WTC11 (cell line): ENCODE data around the gene UTP20. TPM values are rescaled to one million over a fixed set of nuclear protein-coding genes. Genes with fewer than 3 reads are reported as not detected.

ENCODE experiments used
- ATAC-seq: fragments of 200-7000 bp; cut with Tn5 transposase; 2 replicates; pipeline ENCODE4 v1.10.0; 2021; ENCODE audit warnings: mild to moderate bottlenecking, moderate library complexity
- CTCF ChIA-PET: fragments of 300-600 bp; sonication (Branson Sonifier 250); formaldehyde crosslinking; loops from one replicate; lab custom pipeline; 2021; ENCODE audit warnings: antibody characterized with exemption; lab: Charles Lee
- POLR2A ChIA-PET: fragments of 350-600 bp; sonication (Branson Sonifier 250); formaldehyde crosslinking; loops from one replicate; lab custom pipeline; 2021; ENCODE audit warnings: antibody characterized with exemption; lab: Charles Lee
- DNase-seq: peaks from one replicate; pipeline ENCODE4 v3.0.0; 2021; ENCODE audit warnings: low spot score
- H3K27ac Mint-ChIP-seq: 2 replicates; pipeline ENCODE4 v1.8.0; 2021; ENCODE audit warnings: mixed read lengths
- H3K27me3 Mint-ChIP-seq: 2 replicates; pipeline ENCODE4 v1.8.0; 2021; ENCODE audit warnings: low read depth, mild to moderate bottlenecking, moderate library complexity, mixed read lengths
- H3K36me3 Mint-ChIP-seq: 2 replicates; pipeline ENCODE4 v1.8.0; 2021; ENCODE audit warnings: mixed read lengths
- H3K4me1 Mint-ChIP-seq: 2 replicates; pipeline ENCODE4 v1.8.0; 2022; ENCODE audit warnings: mixed read lengths
- H3K4me3 Mint-ChIP-seq: 2 replicates; pipeline ENCODE4 v1.8.0; 2021; ENCODE audit warnings: mild to moderate bottlenecking, moderate library complexity, mixed read lengths
- H3K9me3 Mint-ChIP-seq: 2 replicates; pipeline ENCODE4 v1.8.0; 2021; ENCODE audit warnings: mixed read lengths
- FOXK1 ChIP-seq: sonication (generic); formaldehyde crosslinking; IDR thresholded peaks from 2 replicates; pipeline ENCODE4 v1.8.0; 2022; ENCODE audit warnings: mild to moderate bottlenecking, moderate library complexity, missing genetic modification reagents
- GRHL2 ChIP-seq: fragments of 250-450 bp; sonication (Bioruptor Pico); IDR thresholded peaks from 2 replicates; pipeline ENCODE4 v1.8.0; 2022; ENCODE audit warnings: mild to moderate bottlenecking, moderate library complexity; ENCODE audit not compliant: insufficient replicate concordance, severe bottlenecking
- HMGA2 ChIP-seq: fragments of 250-450 bp; sonication (Bioruptor Pico); IDR thresholded peaks from 2 replicates; pipeline ENCODE4 v1.4.0; 2021; ENCODE audit warnings: mild to moderate bottlenecking, moderate library complexity
- MXD4 ChIP-seq: fragments of 250-450 bp; sonication (Bioruptor Pico); IDR thresholded peaks from 2 replicates; pipeline ENCODE4 v1.8.0; 2021; ENCODE audit warnings: mild to moderate bottlenecking, moderate library complexity, borderline replicate concordance
- PRRX2 ChIP-seq: fragments of 250-450 bp; sonication (Bioruptor Pico); IDR thresholded peaks from 2 replicates; pipeline ENCODE4 v1.8.0; 2021; ENCODE audit warnings: mild to moderate bottlenecking
- RELA ChIP-seq: sonication (generic); formaldehyde crosslinking; IDR thresholded peaks from 2 replicates; pipeline ENCODE4 v1.8.1; 2022; ENCODE audit warnings: missing genetic modification reagents, mild to moderate bottlenecking, borderline replicate concordance
- ZNF121 ChIP-seq: sonication (generic); formaldehyde crosslinking; IDR thresholded peaks from 2 replicates; pipeline ENCODE4 v1.8.0; 2023; ENCODE audit warnings: missing genetic modification reagents
- ZNF263 ChIP-seq: sonication (generic); formaldehyde crosslinking; IDR thresholded peaks from 2 replicates; pipeline ENCODE4 v1.8.1; 2022; ENCODE audit warnings: low read depth, mild to moderate bottlenecking, moderate library complexity, missing genetic modification reagents
- ZNF317 ChIP-seq: sonication (generic); formaldehyde crosslinking; IDR thresholded peaks from 2 replicates; pipeline ENCODE4 v1.8.1; 2023; ENCODE audit warnings: low read depth, mild to moderate bottlenecking, moderate library complexity, missing genetic modification reagents, borderline replicate concordance
- ZNF416 ChIP-seq: fragments of 250-450 bp; sonication (Bioruptor Pico); IDR thresholded peaks from 2 replicates; pipeline ENCODE4 v1.9.0; 2021; ENCODE audit warnings: mild to moderate bottlenecking, inconsistent platforms
- total RNA-seq: library from RNA; stranded (reverse); gene quantifications from 3 replicates; pipeline ENCODE4 v1.2.3, GENCODE V29; 2021
- TF ChIP-seq, protein P1 (sequence below): sonication (generic); formaldehyde crosslinking; IDR thresholded peaks from 2 replicates; pipeline ENCODE4 v1.8.1; 2023; ENCODE audit warnings: mild to moderate bottlenecking, missing genetic modification reagents, borderline replicate concordance
- TF ChIP-seq, protein P2 (sequence below): fragments of 250-450 bp; sonication (Bioruptor Pico); IDR thresholded peaks from 2 replicates; pipeline ENCODE4 v1.9.0; 2021; ENCODE audit warnings: moderate library complexity, mild to moderate bottlenecking, inconsistent platforms, borderline replicate concordance
- TF ChIP-seq, protein P3 (sequence below): sonication (generic); formaldehyde crosslinking; IDR thresholded peaks from 2 replicates; pipeline ENCODE4 v1.8.1; 2022; ENCODE audit warnings: missing genetic modification reagents, borderline replicate concordance
- TF ChIP-seq, protein P4 (sequence below): sonication (generic); formaldehyde crosslinking; IDR thresholded peaks from 2 replicates; pipeline ENCODE4 v1.8.0; 2023; ENCODE audit warnings: mild to moderate bottlenecking, missing genetic modification reagents
- TF ChIP-seq, protein P5 (sequence below): sonication (generic); formaldehyde crosslinking; conservative IDR thresholded peaks from 2 replicates; pipeline ENCODE4 v1.8.1; 2023; ENCODE audit warnings: mild to moderate bottlenecking, low read depth, missing genetic modification reagents, moderate library complexity
- TF ChIP-seq, protein P6 (sequence below): fragments of 250-450 bp; sonication (Bioruptor Pico); IDR thresholded peaks from 2 replicates; pipeline ENCODE4 v1.9.0; 2021; ENCODE audit warnings: mild to moderate bottlenecking
- TF ChIP-seq, protein P7 (sequence below): sonication (generic); formaldehyde crosslinking; IDR thresholded peaks from 2 replicates; pipeline ENCODE4 v1.8.0; 2023; ENCODE audit warnings: missing genetic modification reagents

UTP20 gene
- total RNA-seq, 1 experiment from 2014 or later: 34.1 TPM

DNA sequence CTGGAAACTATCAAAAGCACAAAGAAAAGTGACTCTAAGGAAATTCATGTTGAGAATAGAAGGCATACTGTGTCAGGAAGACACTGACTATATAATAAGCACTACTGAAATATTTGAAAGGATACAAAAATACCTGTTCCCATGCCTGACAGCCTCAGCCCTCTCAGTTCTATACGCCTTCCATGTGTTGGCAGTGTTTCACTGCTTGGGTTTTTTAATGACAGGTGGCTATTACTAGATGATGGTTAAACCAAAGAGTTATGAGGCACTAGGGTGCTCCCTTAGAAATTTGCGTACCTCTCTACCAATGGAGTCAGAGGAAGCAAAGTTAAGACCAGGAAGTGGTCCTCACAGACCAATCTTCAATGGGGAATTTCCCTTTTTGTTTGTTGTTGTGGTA, 44.2 kb upstream of the UTP20 start (continued):
- TF ChIP-seq, protein P1, sequence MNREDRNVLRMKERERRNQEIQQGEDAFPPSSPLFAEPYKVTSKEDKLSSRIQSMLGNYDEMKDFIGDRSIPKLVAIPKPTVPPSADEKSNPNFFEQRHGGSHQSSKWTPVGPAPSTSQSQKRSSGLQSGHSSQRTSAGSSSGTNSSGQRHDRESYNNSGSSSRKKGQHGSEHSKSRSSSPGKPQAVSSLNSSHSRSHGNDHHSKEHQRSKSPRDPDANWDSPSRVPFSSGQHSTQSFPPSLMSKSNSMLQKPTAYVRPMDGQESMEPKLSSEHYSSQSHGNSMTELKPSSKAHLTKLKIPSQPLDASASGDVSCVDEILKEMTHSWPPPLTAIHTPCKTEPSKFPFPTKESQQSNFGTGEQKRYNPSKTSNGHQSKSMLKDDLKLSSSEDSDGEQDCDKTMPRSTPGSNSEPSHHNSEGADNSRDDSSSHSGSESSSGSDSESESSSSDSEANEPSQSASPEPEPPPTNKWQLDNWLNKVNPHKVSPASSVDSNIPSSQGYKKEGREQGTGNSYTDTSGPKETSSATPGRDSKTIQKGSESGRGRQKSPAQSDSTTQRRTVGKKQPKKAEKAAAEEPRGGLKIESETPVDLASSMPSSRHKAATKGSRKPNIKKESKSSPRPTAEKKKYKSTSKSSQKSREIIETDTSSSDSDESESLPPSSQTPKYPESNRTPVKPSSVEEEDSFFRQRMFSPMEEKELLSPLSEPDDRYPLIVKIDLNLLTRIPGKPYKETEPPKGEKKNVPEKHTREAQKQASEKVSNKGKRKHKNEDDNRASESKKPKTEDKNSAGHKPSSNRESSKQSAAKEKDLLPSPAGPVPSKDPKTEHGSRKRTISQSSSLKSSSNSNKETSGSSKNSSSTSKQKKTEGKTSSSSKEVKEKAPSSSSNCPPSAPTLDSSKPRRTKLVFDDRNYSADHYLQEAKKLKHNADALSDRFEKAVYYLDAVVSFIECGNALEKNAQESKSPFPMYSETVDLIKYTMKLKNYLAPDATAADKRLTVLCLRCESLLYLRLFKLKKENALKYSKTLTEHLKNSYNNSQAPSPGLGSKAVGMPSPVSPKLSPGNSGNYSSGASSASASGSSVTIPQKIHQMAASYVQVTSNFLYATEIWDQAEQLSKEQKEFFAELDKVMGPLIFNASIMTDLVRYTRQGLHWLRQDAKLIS (CRISPR knock-in tag): no peak
- TF ChIP-seq ZNF317 (CRISPR knock-in tag): no peak
- TF ChIP-seq, all 79 proteins: peak for 0

DNA sequence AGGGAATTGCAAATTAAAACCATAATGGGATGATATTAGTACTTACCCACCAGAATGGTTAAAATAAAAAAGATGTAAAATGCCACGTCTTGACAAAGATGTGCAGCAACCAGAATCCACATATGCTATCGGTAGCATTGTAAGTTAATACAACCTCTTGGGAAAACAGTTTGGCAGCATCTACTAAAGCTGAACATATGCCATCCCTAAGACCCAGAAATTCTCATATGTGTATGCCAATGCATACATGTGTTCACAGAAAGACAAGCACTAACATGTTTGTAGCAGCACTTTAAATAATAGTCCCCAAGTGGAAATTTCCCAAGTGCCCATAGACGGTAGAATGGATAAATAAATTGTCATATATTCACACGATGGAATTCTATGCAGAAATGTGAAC, 41.6 kb upstream of the UTP20 start:
- H3K27me3 Mint-ChIP-seq: no peaks in the 10 kb centered on the region
- H3K36me3 Mint-ChIP-seq: no peaks in the 10 kb centered on the region
- DNase-seq (no peak), ATAC-seq (no peak)
- ChIA-PET POLR2A (no interaction called here), CTCF (no interaction called here)
- H3K4me1 Mint-ChIP-seq: no peaks in the 10 kb centered on the region
- no peak overlapping the region for H3K4me3 Mint-ChIP-seq
- H3K27ac Mint-ChIP-seq: no peak overlapping the region
- H3K9me3 Mint-ChIP-seq: peaks cover 6% of the 10 kb centered on the region
- no peak for TF ChIP-seq ZNF416 (CRISPR knock-in tag)
- TF ChIP-seq ZNF121 (CRISPR knock-in tag): no peak
- TF ChIP-seq, protein P2, sequence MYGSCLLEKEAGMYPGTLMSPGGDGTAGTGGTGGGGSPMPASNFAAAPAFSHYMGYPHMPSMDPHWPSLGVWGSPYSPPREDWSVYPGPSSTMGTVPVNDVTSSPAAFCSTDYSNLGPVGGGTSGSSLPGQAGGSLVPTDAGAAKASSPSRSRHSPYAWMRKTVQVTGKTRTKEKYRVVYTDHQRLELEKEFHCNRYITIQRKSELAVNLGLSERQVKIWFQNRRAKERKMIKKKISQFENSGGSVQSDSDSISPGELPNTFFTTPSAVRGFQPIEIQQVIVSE (CRISPR knock-in tag): no peak
- no peak for TF ChIP-seq MXD4 (CRISPR knock-in tag)
- TF ChIP-seq, protein P3, sequence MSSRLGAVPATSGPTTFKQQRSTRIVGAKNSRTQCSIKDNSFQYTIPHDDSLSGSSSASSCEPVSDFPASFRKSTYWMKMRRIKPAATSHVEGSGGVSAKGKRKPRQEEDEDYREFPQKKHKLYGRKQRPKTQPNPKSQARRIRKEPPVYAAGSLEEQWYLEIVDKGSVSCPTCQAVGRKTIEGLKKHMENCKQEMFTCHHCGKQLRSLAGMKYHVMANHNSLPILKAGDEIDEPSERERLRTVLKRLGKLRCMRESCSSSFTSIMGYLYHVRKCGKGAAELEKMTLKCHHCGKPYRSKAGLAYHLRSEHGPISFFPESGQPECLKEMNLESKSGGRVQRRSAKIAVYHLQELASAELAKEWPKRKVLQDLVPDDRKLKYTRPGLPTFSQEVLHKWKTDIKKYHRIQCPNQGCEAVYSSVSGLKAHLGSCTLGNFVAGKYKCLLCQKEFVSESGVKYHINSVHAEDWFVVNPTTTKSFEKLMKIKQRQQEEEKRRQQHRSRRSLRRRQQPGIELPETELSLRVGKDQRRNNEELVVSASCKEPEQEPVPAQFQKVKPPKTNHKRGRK: no peak
- no peak for TF ChIP-seq RELA (CRISPR knock-in tag)
- no peak for TF ChIP-seq GRHL2 (CRISPR knock-in tag)
- no peak for TF ChIP-seq ZNF263 (CRISPR knock-in tag)
- no peak for TF ChIP-seq PRRX2 (CRISPR knock-in tag)
- TF ChIP-seq, protein P4, sequence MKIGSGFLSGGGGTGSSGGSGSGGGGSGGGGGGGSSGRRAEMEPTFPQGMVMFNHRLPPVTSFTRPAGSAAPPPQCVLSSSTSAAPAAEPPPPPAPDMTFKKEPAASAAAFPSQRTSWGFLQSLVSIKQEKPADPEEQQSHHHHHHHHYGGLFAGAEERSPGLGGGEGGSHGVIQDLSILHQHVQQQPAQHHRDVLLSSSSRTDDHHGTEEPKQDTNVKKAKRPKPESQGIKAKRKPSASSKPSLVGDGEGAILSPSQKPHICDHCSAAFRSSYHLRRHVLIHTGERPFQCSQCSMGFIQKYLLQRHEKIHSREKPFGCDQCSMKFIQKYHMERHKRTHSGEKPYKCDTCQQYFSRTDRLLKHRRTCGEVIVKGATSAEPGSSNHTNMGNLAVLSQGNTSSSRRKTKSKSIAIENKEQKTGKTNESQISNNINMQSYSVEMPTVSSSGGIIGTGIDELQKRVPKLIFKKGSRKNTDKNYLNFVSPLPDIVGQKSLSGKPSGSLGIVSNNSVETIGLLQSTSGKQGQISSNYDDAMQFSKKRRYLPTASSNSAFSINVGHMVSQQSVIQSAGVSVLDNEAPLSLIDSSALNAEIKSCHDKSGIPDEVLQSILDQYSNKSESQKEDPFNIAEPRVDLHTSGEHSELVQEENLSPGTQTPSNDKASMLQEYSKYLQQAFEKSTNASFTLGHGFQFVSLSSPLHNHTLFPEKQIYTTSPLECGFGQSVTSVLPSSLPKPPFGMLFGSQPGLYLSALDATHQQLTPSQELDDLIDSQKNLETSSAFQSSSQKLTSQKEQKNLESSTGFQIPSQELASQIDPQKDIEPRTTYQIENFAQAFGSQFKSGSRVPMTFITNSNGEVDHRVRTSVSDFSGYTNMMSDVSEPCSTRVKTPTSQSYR: no peak
- TF ChIP-seq, protein P5, sequence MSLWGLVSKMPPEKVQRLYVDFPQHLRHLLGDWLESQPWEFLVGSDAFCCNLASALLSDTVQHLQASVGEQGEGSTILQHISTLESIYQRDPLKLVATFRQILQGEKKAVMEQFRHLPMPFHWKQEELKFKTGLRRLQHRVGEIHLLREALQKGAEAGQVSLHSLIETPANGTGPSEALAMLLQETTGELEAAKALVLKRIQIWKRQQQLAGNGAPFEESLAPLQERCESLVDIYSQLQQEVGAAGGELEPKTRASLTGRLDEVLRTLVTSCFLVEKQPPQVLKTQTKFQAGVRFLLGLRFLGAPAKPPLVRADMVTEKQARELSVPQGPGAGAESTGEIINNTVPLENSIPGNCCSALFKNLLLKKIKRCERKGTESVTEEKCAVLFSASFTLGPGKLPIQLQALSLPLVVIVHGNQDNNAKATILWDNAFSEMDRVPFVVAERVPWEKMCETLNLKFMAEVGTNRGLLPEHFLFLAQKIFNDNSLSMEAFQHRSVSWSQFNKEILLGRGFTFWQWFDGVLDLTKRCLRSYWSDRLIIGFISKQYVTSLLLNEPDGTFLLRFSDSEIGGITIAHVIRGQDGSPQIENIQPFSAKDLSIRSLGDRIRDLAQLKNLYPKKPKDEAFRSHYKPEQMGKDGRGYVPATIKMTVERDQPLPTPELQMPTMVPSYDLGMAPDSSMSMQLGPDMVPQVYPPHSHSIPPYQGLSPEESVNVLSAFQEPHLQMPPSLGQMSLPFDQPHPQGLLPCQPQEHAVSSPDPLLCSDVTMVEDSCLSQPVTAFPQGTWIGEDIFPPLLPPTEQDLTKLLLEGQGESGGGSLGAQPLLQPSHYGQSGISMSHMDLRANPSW: no peak
- TF ChIP-seq, protein P6, sequence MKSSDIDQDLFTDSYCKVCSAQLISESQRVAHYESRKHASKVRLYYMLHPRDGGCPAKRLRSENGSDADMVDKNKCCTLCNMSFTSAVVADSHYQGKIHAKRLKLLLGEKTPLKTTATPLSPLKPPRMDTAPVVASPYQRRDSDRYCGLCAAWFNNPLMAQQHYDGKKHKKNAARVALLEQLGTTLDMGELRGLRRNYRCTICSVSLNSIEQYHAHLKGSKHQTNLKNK: no peak
- TF ChIP-seq HMGA2 (CRISPR knock-in tag): no peak
- TF ChIP-seq, protein P7, sequence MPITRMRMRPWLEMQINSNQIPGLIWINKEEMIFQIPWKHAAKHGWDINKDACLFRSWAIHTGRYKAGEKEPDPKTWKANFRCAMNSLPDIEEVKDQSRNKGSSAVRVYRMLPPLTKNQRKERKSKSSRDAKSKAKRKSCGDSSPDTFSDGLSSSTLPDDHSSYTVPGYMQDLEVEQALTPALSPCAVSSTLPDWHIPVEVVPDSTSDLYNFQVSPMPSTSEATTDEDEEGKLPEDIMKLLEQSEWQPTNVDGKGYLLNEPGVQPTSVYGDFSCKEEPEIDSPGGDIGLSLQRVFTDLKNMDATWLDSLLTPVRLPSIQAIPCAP (CRISPR knock-in tag): no peak
- TF ChIP-seq FOXK1 (CRISPR knock-in tag): no peak
